HCT116 (cell line): ENCODE data around the gene KDM6B. TPM values are rescaled to one million over a fixed set of nuclear protein-coding genes. Genes with fewer than 3 reads are reported as not detected.

Experiments
- ATAC-seq: fragments of 200-7000 bp; cut with Tn5 transposase; 2 replicates; pipeline ENCODE4 v1.9.1; 2020; ENCODE audit warnings: mild to moderate bottlenecking, moderate library complexity
- BruUV-seq: library from RNA; stranded (reverse); fragments of 400-500 nt; replicated peaks from 2 replicates; lab custom pipeline; 2021; lab: Mats Ljungman, UMichigan
- CTCF ChIA-PET: fragments of 300-600 bp; sonication (Branson Sonifier 250); formaldehyde crosslinking; loops from one replicate; lab custom pipeline; 2021; ENCODE audit warnings: antibody characterized with exemption; lab: Charles Lee
- POLR2A ChIA-PET: fragments of 300-600, 350-600 bp; sonication (Branson Sonifier 250); formaldehyde crosslinking; loops from one replicate; lab custom pipeline; 2021; ENCODE audit warnings: antibody characterized with exemption; lab: Charles Lee
- RAD21 ChIA-PET, 2 experiments: fragments of 300-600 bp; sonication (Branson Sonifier 250); formaldehyde crosslinking; loops; one replicate each; lab custom pipeline; 2023; ENCODE audit warnings: low total read pairs in 2 of 2; ENCODE audit not compliant: uncharacterized antibody in 2 of 2, unreplicated experiment in 2 of 2, low non-redundant PET in 1 of 2; lab: Charles Lee
- DNase-seq: peaks from one replicate; pipeline ENCODE4 v3.0.0-alpha.2; 2010; ENCODE audit warnings: low read depth, low spot score
- H2AFZ ChIP-seq: fragments of 200-600 bp; shearing (Covaris generic), sonication (generic); 2 replicates; pipeline ENCODE4 v1.6.1; 2017; ENCODE audit warnings: low read depth, mixed run types, mixed read lengths, antibody characterized with exemption, low read length; ENCODE audit not compliant: poor library complexity, severe bottlenecking
- H3K27ac ChIP-seq: 2 replicates; pipeline ENCODE4 v1.5.1; 2012; ENCODE audit warnings: low read depth, low read length
- H3K27me3 ChIP-seq: fragments of 200-600 bp; sonication (generic); 2 replicates; pipeline ENCODE4 v1.6.1; 2016; ENCODE audit warnings: mixed run types, low read length, mixed read lengths; ENCODE audit not compliant: insufficient read depth
- H3K36me3 ChIP-seq, 2 experiments: fragments of 200-500 bp in 1 of 2; fragments of 200-600 bp in 1 of 2; sonication (Bioruptor generic) in 1 of 2; sonication (generic) in 1 of 2; 2 replicates each; pipeline versions ENCODE4 v1.5.1 to v1.6.1; 2014 to 2016; ENCODE audit warnings: low read length in 2 of 2, inconsistent platforms in 1 of 2, mixed read lengths in 1 of 2, mixed run types in 1 of 2; ENCODE audit not compliant: insufficient read depth in 2 of 2, control insufficient read depth in 1 of 2
- H3K4me1 ChIP-seq, 2 experiments: fragments of 200-600 bp in 1 of 2; sonication (generic) in 1 of 2; 2 replicates each; pipeline versions ENCODE4 v1.5.1 to v1.6.1; 2012 to 2017; ENCODE audit warnings: low read length in 2 of 2, inconsistent platforms in 1 of 2, mild to moderate bottlenecking in 1 of 2, mixed read lengths in 1 of 2, mixed run types in 1 of 2, moderate library complexity in 1 of 2; ENCODE audit not compliant: insufficient read depth in 2 of 2, control insufficient read depth in 1 of 2
- H3K4me2 ChIP-seq: fragments of 200-600 bp; sonication (generic); 2 replicates; pipeline ENCODE4 v1.6.1; 2017; ENCODE audit warnings: mixed run types, low read length, mixed read lengths
- H3K4me3 ChIP-seq, 2 experiments: fragments of 200-600 bp in 1 of 2; sonication (generic) in 1 of 2; replicated peaks in 1 of 2; 2 replicates each; pipeline ENCODE4 v1.5.1; 2011 to 2016; ENCODE audit warnings: low read length in 2 of 2, control low read depth in 1 of 2, low read depth in 1 of 2, mild to moderate bottlenecking in 1 of 2, mixed read lengths in 1 of 2, mixed run types in 1 of 2
- H3K79me2 ChIP-seq: fragments of 200-600 bp; sonication (generic); 2 replicates; pipeline ENCODE4 v1.6.1; 2017; ENCODE audit warnings: mild to moderate bottlenecking, mixed run types, low read length, moderate library complexity, mixed read lengths; ENCODE audit not compliant: insufficient read depth
- H3K9ac ChIP-seq: fragments of 200-600 bp; sonication (generic); 2 replicates; pipeline ENCODE4 v1.6.1; 2016; ENCODE audit warnings: low read length, mixed read lengths
- H3K9me2 ChIP-seq: fragments of 200-600 bp; sonication (generic), shearing (Covaris generic); 2 replicates; pipeline ENCODE4 v1.6.1; 2017; ENCODE audit warnings: mixed run types, mild to moderate bottlenecking, moderate library complexity; ENCODE audit not compliant: insufficient read depth
- H3K9me3 ChIP-seq, 2 experiments: fragments of 200-500 bp in 1 of 2; fragments of 200-600 bp in 1 of 2; sonication (Bioruptor generic) in 1 of 2; sonication (generic) in 1 of 2; 2 replicates each; pipeline ENCODE4 v1.6.1; 2014 to 2017; ENCODE audit warnings: low read length in 2 of 2, mixed read lengths in 2 of 2, inconsistent platforms in 1 of 2, low read depth in 1 of 2, mild to moderate bottlenecking in 1 of 2, mixed run types in 1 of 2, moderate library complexity in 1 of 2; ENCODE audit not compliant: control insufficient read depth in 1 of 2, insufficient read depth in 1 of 2
- H4K20me1 ChIP-seq: fragments of 200-600 bp; sonication (generic), shearing (Covaris generic); 2 replicates; pipeline ENCODE4 v1.6.1; 2017; ENCODE audit warnings: mixed run types, mild to moderate bottlenecking, moderate library complexity; ENCODE audit not compliant: insufficient read depth
- ATF3 ChIP-seq: IDR thresholded peaks from 2 replicates; pipeline ENCODE4 v1.6.1; 2012
- CEBPB ChIP-seq: IDR thresholded peaks from 2 replicates; pipeline ENCODE4 v1.6.1; 2012; ENCODE audit warnings: low read depth
- CTCF ChIP-seq, 3 experiments: fragments of 200-600 bp in 1 of 3; sonication (generic) in 1 of 3; IDR thresholded peaks in 2 of 3; conservative IDR thresholded peaks in 1 of 3; 2 replicates each; pipeline ENCODE4 v1.5.1; 2012 to 2017; ENCODE audit warnings: low read depth in 2 of 3, low read length in 2 of 3, antibody characterized with exemption in 1 of 3, borderline replicate concordance in 1 of 3, control low read depth in 1 of 3, mild to moderate bottlenecking in 1 of 3, mixed read lengths in 1 of 3, mixed run types in 1 of 3, moderate library complexity in 1 of 3; ENCODE audit not compliant: insufficient read depth in 1 of 3
- EGR1 ChIP-seq: IDR thresholded peaks from 2 replicates; pipeline ENCODE4 v1.6.1; 2012; ENCODE audit warnings: low read depth
- ELF1 ChIP-seq: IDR thresholded peaks from 2 replicates; pipeline ENCODE4 v1.6.1; 2012; ENCODE audit warnings: low read depth, borderline replicate concordance
- EZH2 ChIP-seq: fragments of 200-600 bp; sonication (generic); IDR thresholded peaks from 2 replicates; pipeline ENCODE4 v1.6.1; 2017; ENCODE audit warnings: antibody characterized with exemption, mixed run types
- EZH2phosphoT487 ChIP-seq: fragments of 200-600 bp; IDR thresholded peaks from 2 replicates; pipeline ENCODE4 v1.6.1; 2018; ENCODE audit warnings: antibody characterized with exemption, borderline replicate concordance
- FOSL1 ChIP-seq: IDR thresholded peaks from 2 replicates; pipeline ENCODE4 v1.6.1; 2012; ENCODE audit warnings: low read depth
- JUND ChIP-seq: IDR thresholded peaks from 2 replicates; pipeline ENCODE4 v1.6.1; 2012
- MAX ChIP-seq: IDR thresholded peaks from 2 replicates; pipeline ENCODE4 v1.6.1; 2012
- POLR2A ChIP-seq: IDR thresholded peaks from 2 replicates; pipeline ENCODE4 v1.7.0; 2011; ENCODE audit warnings: borderline replicate concordance; ENCODE audit not compliant: insufficient read depth, insufficient read length; ENCODE audit errors: extremely low read depth
- POLR2AphosphoS5 ChIP-seq: IDR thresholded peaks from 2 replicates; pipeline ENCODE4 v1.6.1; 2011; ENCODE audit warnings: mild to moderate bottlenecking, low read depth, low read length, moderate library complexity
- RAD21 ChIP-seq: IDR thresholded peaks from 2 replicates; pipeline ENCODE4 v1.6.1; 2012; ENCODE audit warnings: low read depth, mild to moderate bottlenecking
- REST ChIP-seq: IDR thresholded peaks from 2 replicates; pipeline ENCODE4 v1.6.1; 2012; ENCODE audit warnings: low read depth
- SIN3A ChIP-seq: IDR thresholded peaks from 2 replicates; pipeline ENCODE4 v1.6.1; 2012; ENCODE audit warnings: low read depth
- SP1 ChIP-seq: IDR thresholded peaks from 2 replicates; pipeline ENCODE4 v1.6.1; 2012; ENCODE audit warnings: low read depth
- SRF ChIP-seq: IDR thresholded peaks from 2 replicates; pipeline ENCODE4 v1.6.1; 2012; ENCODE audit warnings: low read depth
- YY1 ChIP-seq: IDR thresholded peaks from 2 replicates; pipeline ENCODE4 v1.6.1; 2011; ENCODE audit warnings: low read length, low read depth, moderate library complexity, mild to moderate bottlenecking; ENCODE audit not compliant: insufficient replicate concordance; ENCODE audit errors: extremely low read depth
- ZBTB33 ChIP-seq: IDR thresholded peaks from 2 replicates; pipeline ENCODE4 v1.6.1; 2011; ENCODE audit warnings: mild to moderate bottlenecking, low read length, moderate library complexity; ENCODE audit not compliant: insufficient replicate concordance; ENCODE audit errors: extremely low read depth
- ZNF274 ChIP-seq: fragments of 200-500 bp; sonication (Bioruptor generic); IDR thresholded peaks from 2 replicates; pipeline ENCODE4 v1.6.1; 2014; ENCODE audit warnings: mild to moderate bottlenecking, low read depth, low read length, inconsistent platforms
- intact Hi-C: fragments of 100-400 bp; cut with micrococcal nuclease; formaldehyde crosslinking; loops from 2 replicates; pipeline ENCODE4 v1.10.0; 2022
- total RNA-seq: library from RNA; stranded (reverse); gene quantifications from one replicate; pipeline ENCODE4 v1.2.1, GENCODE V29; 2021; ENCODE audit not compliant: unreplicated experiment

The KDM6B gene
- total RNA-seq, 1 experiment from 2014 or later, result 42.1 TPM

- no peak for DNase-seq
- no peak overlapping the region for H3K9ac ChIP-seq
- ATAC-seq, result no peak
- ChIA-PET CTCF (no interaction called here), POLR2A (no interaction called here), RAD21 (no interaction called here)
- H4K20me1 ChIP-seq, result no peaks in the 10 kb centered on the region
- intact Hi-C loops, result no loop called here
- no peak overlapping the region for H3K4me3 ChIP-seq
- no peaks in the 10 kb centered on the region for H3K79me2 ChIP-seq
- no peak overlapping the region for H3K27ac ChIP-seq
- H3K4me1 ChIP-seq, result peaks cover 0 to 2% of the 10 kb centered on the region in 2 experiments; a peak in 3 of 4 replicates
- H3K36me3 ChIP-seq, result no peaks in the 10 kb centered on the region
- no peak for TF ChIP-seq ELF1
- no peak for TF ChIP-seq CTCF (IDR thresholded peaks at IDR 0.05 in 2 of 3, conservative IDR thresholded peaks at IDR 0.05 in 1 of 3; ENCODE audit: borderline replicate concordance in 1 of 3, insufficient read depth in 1 of 3, low read depth in 2 of 3, low read length in 2 of 3)
- no peak for TF ChIP-seq POLR2AphosphoS5
- TF ChIP-seq EZH2phosphoT487, result no peak
- no peak for TF ChIP-seq RAD21
- TF ChIP-seq EGR1, result no peak
- no peak for TF ChIP-seq FOSL1
- no peak for TF ChIP-seq MAX
- TF ChIP-seq SRF, result no peak
- no peak for TF ChIP-seq SP1
- no peak for TF ChIP-seq ZNF274
- no peak for TF ChIP-seq CEBPB
- TF ChIP-seq ZBTB33, result no peak
- TF ChIP-seq REST, result no peak
- TF ChIP-seq SIN3A, result no peak
- TF ChIP-seq EZH2, result no peak
- no peak for TF ChIP-seq ATF3
- TF ChIP-seq YY1, result no peak
- no peak for TF ChIP-seq JUND
- no peak for TF ChIP-seq POLR2A
- H2AFZ ChIP-seq, result no peak overlapping the region
- H3K27me3 ChIP-seq, result no peaks in the 10 kb centered on the region
- H3K9me2 ChIP-seq, result no peaks in the 10 kb centered on the region
- no TSS peak for BruUV-seq
- no peak overlapping the region for H3K4me2 ChIP-seq
- H3K9me3 ChIP-seq, result no peaks in the 10 kb centered on the region
These were observed 19.0 kb upstream of the KDM6B start for GRCh38 chr17:7814969-7815368.
